Panc1 (cell line): ENCODE measurements around the gene RNF222. TPM values are rescaled to one million over a fixed set of nuclear protein-coding genes. Genes with fewer than 3 reads are reported as not detected.
A peak's percentile ranks its signal among the peaks of the same experiment; 100 is the strongest.

Source experiments
- ATAC-seq: fragments of 200-7000 bp; cut with Tn5 transposase; 2 replicates; pipeline ENCODE4 v1.9.1; 2020; ENCODE audit warnings: mild to moderate bottlenecking, moderate library complexity
- BruUV-seq: library from RNA; stranded (reverse); fragments of 400-500 nt; replicated peaks from 2 replicates; lab custom pipeline; 2021; lab: Mats Ljungman, UMichigan
- CTCF ChIA-PET: fragments of 300-600 bp; sonication (Branson Sonifier 250); formaldehyde crosslinking; loops from one replicate; lab custom pipeline; 2022; ENCODE audit warnings: antibody characterized with exemption; lab: Charles Lee
- POLR2A ChIA-PET: fragments of 300-600 bp; sonication (Branson Sonifier 250); formaldehyde crosslinking; loops from one replicate; lab custom pipeline; 2022; ENCODE audit warnings: antibody characterized with exemption; lab: Charles Lee
- DNase-seq: peaks from one replicate; pipeline ENCODE4 v3.0.0-alpha.2; 2010; ENCODE audit warnings: low read depth, low spot score
- H3K27ac ChIP-seq: 2 replicates; pipeline ENCODE4 v1.5.1; 2011; ENCODE audit warnings: mild to moderate bottlenecking, low read length, inconsistent platforms
- H3K27me3 ChIP-seq: fragments of 200-500 bp; sonication (Bioruptor generic); 2 replicates; pipeline ENCODE4 v1.6.0; 2014; ENCODE audit warnings: low read length, inconsistent platforms; ENCODE audit not compliant: control insufficient read depth, insufficient read depth
- H3K36me3 ChIP-seq: fragments of 200-500 bp; sonication (Bioruptor generic); 2 replicates; pipeline ENCODE4 v1.5.1; 2014; ENCODE audit warnings: inconsistent platforms, mild to moderate bottlenecking, low read length, moderate library complexity; ENCODE audit not compliant: control insufficient read depth, insufficient read depth
- H3K4me1 ChIP-seq: 2 replicates; pipeline ENCODE4 v1.5.1; 2011; ENCODE audit warnings: inconsistent platforms, mild to moderate bottlenecking, low read length, moderate library complexity; ENCODE audit not compliant: control insufficient read depth, insufficient read depth
- H3K4me3 ChIP-seq, 2 experiments: 2 replicates each; pipeline ENCODE4 v1.5.1; 2011 to 2012; ENCODE audit warnings: low read depth in 2 of 2, low read length in 2 of 2, mild to moderate bottlenecking in 2 of 2, inconsistent platforms in 1 of 2, moderate library complexity in 1 of 2
- H3K9me3 ChIP-seq: fragments of 200-500 bp; sonication (Bioruptor generic); 2 replicates; pipeline ENCODE4 v1.5.1; 2014; ENCODE audit warnings: low read depth, mild to moderate bottlenecking, inconsistent platforms, low read length, moderate library complexity; ENCODE audit not compliant: control insufficient read depth, insufficient read depth
- CTCF ChIP-seq: fragments of 450-650 bp; IDR thresholded peaks from 2 replicates; pipeline ENCODE4 v1.5.1; 2017; ENCODE audit warnings: mild to moderate bottlenecking
- POLR2AphosphoS5 ChIP-seq: IDR thresholded peaks from 2 replicates; pipeline ENCODE4 v1.6.1; 2012; ENCODE audit warnings: mild to moderate bottlenecking, low read depth, low read length, moderate library complexity
- SIN3A ChIP-seq: IDR thresholded peaks from 2 replicates; pipeline ENCODE4 v1.6.1; 2012; ENCODE audit warnings: low read depth, mild to moderate bottlenecking, low read length, moderate library complexity, borderline replicate concordance; ENCODE audit not compliant: insufficient read depth
- TCF7L2 ChIP-seq: IDR thresholded peaks from 2 replicates; pipeline ENCODE4 v1.6.1; 2011; ENCODE audit warnings: mild to moderate bottlenecking, low read depth, low read length, inconsistent platforms
- in situ Hi-C: cut with HindIII; loops from 2 replicates; pipeline ENCODE4 v1.10.0; 2016; ENCODE audit warnings: low sequenced_read_pairs, low pct_unique_long_range_greater_than_20kb
- intact Hi-C: fragments of 100-400 bp; cut with micrococcal nuclease; formaldehyde crosslinking; loops from one replicate; pipeline ENCODE4 v1.10.0; 2022; ENCODE audit not compliant: unreplicated experiment
- total RNA-seq: library from RNA; stranded (reverse); gene quantifications from one replicate; pipeline ENCODE4 v1.2.1, GENCODE V29; 2021; ENCODE audit not compliant: unreplicated experiment
- TF ChIP-seq, protein P1 (sequence below), 2 experiments: IDR thresholded peaks; 2 replicates each; pipeline ENCODE4 v1.6.1; 2011 to 2012; ENCODE audit warnings: low read depth in 2 of 2, control low read depth in 1 of 2, low read length in 1 of 2, mild to moderate bottlenecking in 1 of 2, moderate library complexity in 1 of 2; ENCODE audit not compliant: insufficient read depth in 1 of 2

RNF222 gene
- total RNA-seq, 1 experiment from 2014 or later: not detected

- BruUV-seq: no TSS peak
- no peaks in the 10 kb centered on the region for H3K27me3 ChIP-seq
- H3K4me1 ChIP-seq: 0 out of 2 replicates have a peak, but pooled peaks cover 4% of the 10 kb centered on the region
- no peak overlapping the region for H3K4me3 ChIP-seq
- DNase-seq: no peak
- intact Hi-C loops (no loop called here), in situ Hi-C loops (no loop called here)
- TF ChIP-seq SIN3A: no peak
- no peak for TF ChIP-seq TCF7L2
- TF ChIP-seq, protein P1, sequence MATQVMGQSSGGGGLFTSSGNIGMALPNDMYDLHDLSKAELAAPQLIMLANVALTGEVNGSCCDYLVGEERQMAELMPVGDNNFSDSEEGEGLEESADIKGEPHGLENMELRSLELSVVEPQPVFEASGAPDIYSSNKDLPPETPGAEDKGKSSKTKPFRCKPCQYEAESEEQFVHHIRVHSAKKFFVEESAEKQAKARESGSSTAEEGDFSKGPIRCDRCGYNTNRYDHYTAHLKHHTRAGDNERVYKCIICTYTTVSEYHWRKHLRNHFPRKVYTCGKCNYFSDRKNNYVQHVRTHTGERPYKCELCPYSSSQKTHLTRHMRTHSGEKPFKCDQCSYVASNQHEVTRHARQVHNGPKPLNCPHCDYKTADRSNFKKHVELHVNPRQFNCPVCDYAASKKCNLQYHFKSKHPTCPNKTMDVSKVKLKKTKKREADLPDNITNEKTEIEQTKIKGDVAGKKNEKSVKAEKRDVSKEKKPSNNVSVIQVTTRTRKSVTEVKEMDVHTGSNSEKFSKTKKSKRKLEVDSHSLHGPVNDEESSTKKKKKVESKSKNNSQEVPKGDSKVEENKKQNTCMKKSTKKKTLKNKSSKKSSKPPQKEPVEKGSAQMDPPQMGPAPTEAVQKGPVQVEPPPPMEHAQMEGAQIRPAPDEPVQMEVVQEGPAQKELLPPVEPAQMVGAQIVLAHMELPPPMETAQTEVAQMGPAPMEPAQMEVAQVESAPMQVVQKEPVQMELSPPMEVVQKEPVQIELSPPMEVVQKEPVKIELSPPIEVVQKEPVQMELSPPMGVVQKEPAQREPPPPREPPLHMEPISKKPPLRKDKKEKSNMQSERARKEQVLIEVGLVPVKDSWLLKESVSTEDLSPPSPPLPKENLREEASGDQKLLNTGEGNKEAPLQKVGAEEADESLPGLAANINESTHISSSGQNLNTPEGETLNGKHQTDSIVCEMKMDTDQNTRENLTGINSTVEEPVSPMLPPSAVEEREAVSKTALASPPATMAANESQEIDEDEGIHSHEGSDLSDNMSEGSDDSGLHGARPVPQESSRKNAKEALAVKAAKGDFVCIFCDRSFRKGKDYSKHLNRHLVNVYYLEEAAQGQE (IDR thresholded peaks at IDR 0.05; ENCODE audit: insufficient read depth in 1 of 2, low read depth in 2 of 2, low read length in 1 of 2): no peak
- TF ChIP-seq CTCF: no peak
- TF ChIP-seq POLR2AphosphoS5: no peak
- H3K36me3 ChIP-seq: no peaks in the 10 kb centered on the region
- no peak overlapping the region for H3K27ac ChIP-seq
- POLR2A ChIA-PET: no interaction called here
- peak; percentile 36; the same call in 1 of the 2 replicates for ATAC-seq
- CTCF ChIA-PET: no interaction called here
- no peaks in the 10 kb centered on the region for H3K9me3 ChIP-seq
Observed at GRCh38 chr17:8391711-8392110, 5.9 kb downstream of the RNF222 start.

GRCh38 chr17:8387914-8388651, 9.5 kb downstream of the RNF222 start:
- ChIA-PET CTCF (no interaction called here), POLR2A (no interaction called here)
- no peak for TF ChIP-seq CTCF
- TF ChIP-seq POLR2AphosphoS5: no peak
- TF ChIP-seq SIN3A: no peak
- TF ChIP-seq TCF7L2: no peak
- TF ChIP-seq, protein P1 (IDR thresholded peaks at IDR 0.05; ENCODE audit: insufficient read depth in 1 of 2, low read depth in 2 of 2, low read length in 1 of 2): no peak
- no peak for DNase-seq
- Histone ChIP-seq H3K27ac (no peak overlapping the region), H3K9me3 (no peaks in the 10 kb centered on the region), H3K4me1 (peaks cover 8% of the 10 kb centered on the region), H3K36me3 (no peaks in the 10 kb centered on the region), H3K27me3 (no peaks in the 10 kb centered on the region), H3K4me3 (no peak overlapping the region)
- BruUV-seq: TSS peak; percentile 40
- intact Hi-C loops (no loop called here), in situ Hi-C loops (no loop called here)
- no peak for ATAC-seq
